Measurements from ENCODE around the gene DKKL1. TPM values are rescaled to one million over a fixed set of nuclear protein-coding genes. Genes with fewer than 3 reads are reported as not detected.

DKKL1 gene
- total and polyA plus RNA-seq, 2 of the 4 experiments (the other 2 are of a cell fraction) = 0.67 TPM; not detected in 1

GRCh38 chr19:49395581-49396407 is 32.1 kb downstream of the DKKL1 start:
- CTCF ChIA-PET = no interaction called here
- no peak overlapping the region for H3K27ac ChIP-seq (ENCODE audit: insufficient read depth, low read length)
- H4K20me1 ChIP-seq (ENCODE audit: insufficient read depth, low read length) = no peaks in the 10 kb centered on the region
- dilution Hi-C loops (cut with HindIII; ENCODE audit: low sequenced_read_pairs, unreplicated experiment) = no loop called here
- peaks cover 60% of the 10 kb centered on the region for H3K27me3 ChIP-seq (ENCODE audit: control insufficient read depth, insufficient read depth, low read length)
- DNase-seq (no peak), ATAC-seq (ENCODE audit: low read depth) (no peak)
- no peak overlapping the region for H3K18ac ChIP-seq (ENCODE audit: low read depth, low read length)
- 66% methylated on average over 9 of the region's 15 CpGs; no CpG with 5 or more reads in 1 of the 2 experiments for WGBS, 2 experiments (ENCODE audit: extremely low coverage in 2 of 2, insufficient read length in 1 of 2)
- no peak overlapping the region for H2BK20ac ChIP-seq (ENCODE audit: low read depth, low read length)
- H3K4ac ChIP-seq (ENCODE audit: low read depth, low read length) = no peak overlapping the region
- H2BK15ac ChIP-seq (ENCODE audit: low read depth, low read length) = no peak overlapping the region
- H4K8ac ChIP-seq (ENCODE audit: low read depth in 2 of 2, low read length in 2 of 2) = no peak overlapping the region
- TF ChIP-seq CEBPB (IDR thresholded peaks at IDR 0.05; ENCODE audit: low read depth, low read length) = 0 out of 2 replicates have a peak, but pooled peaks have one; percentile 30
- TF ChIP-seq MAFK (IDR thresholded peaks at IDR 0.05; ENCODE audit: low read depth, low read length) = no peak
- H3K4me3 ChIP-seq (ENCODE audit: insufficient read depth, low read depth, low read length) = no peak overlapping the region
- intact Hi-C loops (cut with micrococcal nuclease) = no loop called here
- no peaks in the 10 kb centered on the region for H3K4me1 ChIP-seq (ENCODE audit: control insufficient read depth, insufficient read depth, low read length)
- H3K9me3 ChIP-seq (ENCODE audit: control insufficient read depth, insufficient read depth, low read length) = no peaks in the 10 kb centered on the region
- no peak overlapping the region for H3K23ac ChIP-seq (ENCODE audit: low read depth, low read length)
- H2AFZ ChIP-seq (replicated peaks; ENCODE audit: low read length, poor library complexity) = no peak overlapping the region
- in situ Hi-C loops (cut with MboI; ENCODE audit: low sequenced_read_pairs) = loop anchor here (10.0 kb wide), 1 partner anchor 49 kb away; the partner anchor contains the start of gene SLC17A7
- H3K36me3 ChIP-seq (ENCODE audit: control insufficient read depth, insufficient read depth, low read length) = no peaks in the 10 kb centered on the region
- H4K5ac ChIP-seq (ENCODE audit: low read depth, low read length) = no peak overlapping the region
- H3K9ac ChIP-seq (ENCODE audit: low read depth, low read length) = no peak overlapping the region
- H4K91ac ChIP-seq (ENCODE audit: insufficient read depth, low read depth, low read length) = no peak overlapping the region
- no peak overlapping the region for H3K14ac ChIP-seq (replicated peaks; ENCODE audit: low read depth, low read length)
- no peak overlapping the region for H2AK5ac ChIP-seq (ENCODE audit: low read depth, low read length)
- no peaks in the 10 kb centered on the region for H3K79me1 ChIP-seq (ENCODE audit: low read depth in 1 of 2, low read length in 2 of 2)
- POLR2A ChIA-PET (ENCODE audit: unreplicated experiment) = no interaction called here
- H3K56ac ChIP-seq (ENCODE audit: extremely low read depth, insufficient read depth, low read length) = no peak overlapping the region; the same call in 1 of the 2 replicates
- no peak overlapping the region for H2BK5ac ChIP-seq (ENCODE audit: low read depth, low read length, poor library complexity, severe bottlenecking)
- H3K4me2 ChIP-seq (ENCODE audit: low read depth, low read length) = no peak overlapping the region
- peak overlapping the region; percentile 13 for H2AK9ac ChIP-seq (replicated peaks; ENCODE audit: low read depth, low read length, poor library complexity)
- no TSS peak for BruUV-seq (replicated peaks)
- H3K9me1 ChIP-seq (ENCODE audit: insufficient read depth, low read length) = no peaks in the 10 kb centered on the region
- H2BK120ac ChIP-seq (ENCODE audit: low read depth, low read length) = no peak overlapping the region
